GM19239 (cell line): ENCODE results near the gene ANAPC10.
"Not testable (repeated sequence)": the region's sequence is repeated elsewhere in the genome, so short reads cannot be mapped to it uniquely, and the experiment has no call there.

Source experiments
- DNase-seq: peaks from one replicate; pipeline ENCODE4 v3.0.0; 2011; ENCODE audit warnings: low spot score; ENCODE audit not compliant: insufficient read length
- FAIRE-seq: peaks from 2 replicates; lab custom pipeline; 2011; peaks lifted over from hg19 to GRCh38; lab: Jason Lieb, UNC

Gene ANAPC10

GRCh38 chr4:145014365-145014764 is 83.6 kb downstream of the ANAPC10 start:
- FAIRE-seq, result no peak
- no peak for DNase-seq

- FAIRE-seq (no peak), DNase-seq (no peak)
Measured at GRCh38 chr4:145012841-145013240, 85.2 kb downstream of the ANAPC10 start.

- DNase-seq (no peak), FAIRE-seq (peak; percentile 39)
Measured at GRCh38 chr4:145011636-145012035, 86.4 kb downstream of the ANAPC10 start.

- not testable (repeated sequence) for FAIRE-seq, DNase-seq
Measured at GRCh38 chr4:145010315-145010714, 87.7 kb downstream of the ANAPC10 start.

DNA sequence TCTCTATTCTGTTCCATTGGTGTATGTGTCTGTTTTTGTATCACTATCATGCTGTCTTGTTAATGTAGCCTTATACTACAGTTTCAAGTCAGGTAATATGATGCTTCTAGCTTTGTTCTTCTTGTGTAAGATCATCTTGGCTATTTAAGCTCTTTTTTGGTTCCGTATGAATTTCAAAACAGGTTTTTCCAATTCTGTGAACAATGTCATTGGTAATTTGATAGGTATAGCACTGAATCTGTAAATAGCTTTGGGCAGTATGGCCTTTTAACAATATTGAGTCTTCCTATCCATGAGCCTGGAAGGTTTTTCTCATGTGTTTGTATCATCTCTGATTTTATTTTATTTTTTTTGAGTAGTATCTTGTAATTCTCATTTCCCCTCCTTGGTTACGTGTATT is 94.3 kb downstream of the ANAPC10 start:
- FAIRE-seq (no peak), DNase-seq (no peak)

GRCh38 chr4:145001635-145002034 is 96.4 kb downstream of the ANAPC10 start:
- FAIRE-seq (no peak), DNase-seq (no peak)

DNA sequence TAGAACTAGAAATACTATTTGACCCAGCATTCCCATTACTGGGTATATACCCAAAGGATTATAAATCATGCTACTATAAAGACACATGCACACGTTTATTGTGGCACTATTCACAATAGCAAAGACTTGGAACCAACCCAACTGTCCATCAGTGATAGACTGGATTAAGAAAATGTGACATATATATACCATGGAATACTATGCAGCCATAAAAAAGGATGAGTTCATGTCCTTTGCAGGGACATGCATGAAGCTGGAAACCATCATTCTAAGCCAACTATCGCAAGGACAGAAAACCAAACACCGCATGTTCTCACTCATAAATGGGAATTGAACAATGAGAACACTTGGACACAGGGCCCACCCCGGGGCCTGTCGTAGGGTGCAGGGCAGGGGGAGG is 97.3 kb downstream of the ANAPC10 start:
- not testable (repeated sequence) for FAIRE-seq, DNase-seq

- FAIRE-seq, result no peak
Measured at GRCh38 chr4:144989306-144989705, 108.7 kb downstream of the ANAPC10 start.

DNA sequence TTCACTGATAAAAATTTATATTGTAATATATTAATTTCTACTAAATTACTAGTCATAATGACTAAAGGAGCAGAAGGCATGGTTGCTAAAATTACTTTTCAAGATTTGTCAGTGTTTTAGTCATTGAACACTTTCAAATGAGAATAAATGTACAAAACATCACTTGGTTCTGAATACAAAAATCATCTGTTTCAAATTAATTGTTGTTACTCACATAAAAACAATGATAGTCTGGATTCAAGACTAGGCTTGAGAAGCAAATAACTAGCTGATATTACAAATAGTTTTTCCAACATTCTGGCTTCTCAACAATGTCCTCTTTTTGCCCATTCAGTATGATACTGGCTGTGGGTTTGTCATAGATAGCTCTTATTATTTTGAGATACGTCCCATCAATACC is 112.5 kb downstream of the ANAPC10 start:
- FAIRE-seq (no peak), DNase-seq (no peak)

More at GRCh38 chr4:144989306-144989705, 108.7 kb downstream of the ANAPC10 start:
- no peak for DNase-seq

- no peak for DNase-seq
- no peak for FAIRE-seq
Measured at GRCh38 chr4:144985014-144985413, 113.0 kb downstream of the ANAPC10 start.

DNA sequence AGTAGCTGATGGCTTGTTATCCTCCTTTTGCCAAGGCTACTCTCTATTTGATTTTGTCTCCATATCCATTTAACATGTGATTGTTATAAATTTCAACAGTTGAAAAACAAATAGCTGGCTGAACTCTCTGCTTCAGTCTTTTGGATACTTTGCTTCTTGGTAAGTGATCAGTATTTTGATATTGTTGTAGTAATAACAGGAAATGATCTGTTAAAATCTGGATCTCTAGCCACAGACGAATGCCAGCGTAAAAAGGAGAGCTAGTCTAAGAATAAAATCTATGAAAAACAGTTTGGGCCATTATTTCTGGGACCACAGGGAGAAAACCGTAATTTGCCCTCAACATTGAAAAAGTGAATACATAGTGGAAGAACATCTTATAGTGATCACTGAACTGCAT is 113.8 kb downstream of the ANAPC10 start:
- DNase-seq (no peak), FAIRE-seq (no peak)

DNA sequence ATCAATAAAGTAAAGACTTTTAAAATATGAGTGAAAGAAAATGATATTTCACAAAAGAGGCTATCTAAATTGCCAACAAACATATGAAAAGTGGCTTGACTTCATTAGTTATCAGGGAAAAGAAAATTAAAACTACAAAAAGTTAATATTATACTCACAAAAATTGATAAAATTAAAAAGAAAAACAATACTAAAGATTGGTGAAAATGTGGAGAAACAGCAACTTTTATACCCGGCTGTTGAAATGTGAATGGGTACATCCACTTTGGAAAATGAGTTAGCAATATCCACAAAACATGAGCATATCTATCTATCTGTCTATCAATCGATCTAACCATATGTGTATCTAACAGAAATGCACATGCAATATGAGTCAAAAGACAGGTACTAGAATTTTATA is 122.3 kb downstream of the ANAPC10 start:
- FAIRE-seq (no peak), DNase-seq (no peak)

GRCh38 chr4:144970597-144970996 is 127.4 kb downstream of the ANAPC10 start:
- FAIRE-seq, result peak; percentile 94

DNA sequence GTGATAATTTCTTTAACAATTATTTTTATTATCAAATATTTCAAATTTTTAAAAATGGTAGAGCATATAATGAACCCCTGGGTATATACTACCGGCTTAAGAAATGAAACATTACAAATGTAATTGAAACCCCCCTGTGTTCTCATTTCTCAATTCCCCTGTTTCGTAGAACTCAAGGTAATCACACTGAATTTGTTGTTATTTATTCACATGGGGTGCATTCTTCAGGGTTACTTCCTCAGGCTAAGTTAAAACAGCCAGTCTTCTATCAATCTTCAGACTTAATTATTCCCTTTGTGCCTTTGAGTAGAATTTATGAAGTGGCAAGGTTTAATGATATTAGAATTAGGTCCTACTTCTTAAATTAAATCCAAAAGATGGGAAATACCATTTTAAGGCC is 128.2 kb downstream of the ANAPC10 start:
- FAIRE-seq (no peak), DNase-seq (no peak)

More at GRCh38 chr4:144970597-144970996, 127.4 kb downstream of the ANAPC10 start:
- no peak for DNase-seq

GRCh38 chr4:144968606-144969005 is 129.4 kb downstream of the ANAPC10 start:
- FAIRE-seq (peak; percentile 28), DNase-seq (no peak)

GRCh38 chr4:144967161-144967560 is 130.8 kb downstream of the ANAPC10 start:
- DNase-seq (no peak), FAIRE-seq (peak; percentile 49)

GRCh38 chr4:144962300-144962699 is 135.7 kb downstream of the ANAPC10 start:
- FAIRE-seq, result no peak
- DNase-seq, result no peak

GRCh38 chr4:144955104-144955503 is 142.9 kb downstream of the ANAPC10 start:
- no peak for DNase-seq
- FAIRE-seq, result no peak

GRCh38 chr4:144954230-144954629 is 143.8 kb downstream of the ANAPC10 start:
- DNase-seq (no peak), FAIRE-seq (no peak)

GRCh38 chr4:144948421-144948820 is 149.6 kb downstream of the ANAPC10 start:
- no peak for FAIRE-seq
- DNase-seq, result no peak

- FAIRE-seq, result no peak
- no peak for DNase-seq
Measured at GRCh38 chr4:144948009-144948408, 150.0 kb downstream of the ANAPC10 start.
